Gastroesophageal sphincter (tissue), 3 donors: ENCODE results near the gene GRK5.

Experiments
- EP300 ChIP-seq: sonication (generic); formaldehyde crosslinking; IDR thresholded peaks from one replicate; pipeline ENCODE4 v1.6.1; 2017; ENCODE audit warnings: antibody characterized with exemption, mild to moderate bottlenecking
- POLR2A ChIP-seq, 2 donors: fragments of 450-650 bp; IDR thresholded peaks; one replicate each; pipeline ENCODE4 v1.6.1; 2017; ENCODE audit warnings: antibody characterized with exemption in 2 of 2, mild to moderate bottlenecking in 2 of 2, moderate library complexity in 1 of 2
- POLR2AphosphoS5 ChIP-seq: sonication (generic); formaldehyde crosslinking; IDR thresholded peaks from one replicate; pipeline ENCODE4 v1.6.1; 2017; ENCODE audit warnings: antibody characterized with exemption
- TF ChIP-seq, protein P1 (sequence below), 4 experiments: fragments of 200-600 bp in 2 of 4; fragments of 450-650 bp in 2 of 4; sonication (generic) in 1 of 4; IDR thresholded peaks; one replicate each; pipeline ENCODE4 v1.5.1; 2017 to 2019; ENCODE audit warnings: antibody characterized with exemption in 4 of 4, mild to moderate bottlenecking in 2 of 4, moderate library complexity in 2 of 4

DNA sequence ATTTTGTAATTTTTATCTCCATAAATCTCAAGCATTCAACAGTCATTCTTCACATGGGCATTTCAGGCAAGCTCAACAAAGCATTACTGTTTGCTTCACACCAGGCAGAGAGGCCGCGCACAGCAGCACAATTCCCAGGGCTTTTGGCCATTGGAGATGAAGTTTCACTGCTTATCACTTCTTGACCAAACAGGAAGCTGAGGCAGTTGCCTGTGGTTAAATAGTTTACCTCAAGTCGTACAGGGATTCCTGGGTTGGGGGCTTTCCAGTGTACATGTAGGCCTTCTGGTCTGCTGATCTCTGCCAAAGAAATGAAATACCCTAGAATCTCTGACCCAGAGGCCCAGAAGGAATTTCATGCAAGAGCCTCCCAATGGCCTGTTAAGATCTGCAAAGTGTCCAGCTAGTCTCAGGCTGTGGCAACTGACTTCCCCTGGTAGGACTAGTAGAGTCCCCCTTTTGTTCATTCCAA lies 17.5 kb upstream of the GRK5 start:
- TF ChIP-seq, protein P1, sequence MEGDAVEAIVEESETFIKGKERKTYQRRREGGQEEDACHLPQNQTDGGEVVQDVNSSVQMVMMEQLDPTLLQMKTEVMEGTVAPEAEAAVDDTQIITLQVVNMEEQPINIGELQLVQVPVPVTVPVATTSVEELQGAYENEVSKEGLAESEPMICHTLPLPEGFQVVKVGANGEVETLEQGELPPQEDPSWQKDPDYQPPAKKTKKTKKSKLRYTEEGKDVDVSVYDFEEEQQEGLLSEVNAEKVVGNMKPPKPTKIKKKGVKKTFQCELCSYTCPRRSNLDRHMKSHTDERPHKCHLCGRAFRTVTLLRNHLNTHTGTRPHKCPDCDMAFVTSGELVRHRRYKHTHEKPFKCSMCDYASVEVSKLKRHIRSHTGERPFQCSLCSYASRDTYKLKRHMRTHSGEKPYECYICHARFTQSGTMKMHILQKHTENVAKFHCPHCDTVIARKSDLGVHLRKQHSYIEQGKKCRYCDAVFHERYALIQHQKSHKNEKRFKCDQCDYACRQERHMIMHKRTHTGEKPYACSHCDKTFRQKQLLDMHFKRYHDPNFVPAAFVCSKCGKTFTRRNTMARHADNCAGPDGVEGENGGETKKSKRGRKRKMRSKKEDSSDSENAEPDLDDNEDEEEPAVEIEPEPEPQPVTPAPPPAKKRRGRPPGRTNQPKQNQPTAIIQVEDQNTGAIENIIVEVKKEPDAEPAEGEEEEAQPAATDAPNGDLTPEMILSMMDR (IDR thresholded peaks at IDR 0.05): no peak
- TF ChIP-seq POLR2A (IDR thresholded peaks at IDR 0.05) (no peak), POLR2AphosphoS5 (no peak), EP300 (no peak)
